C4-2B (cell line): ENCODE data around the gene YPEL4.

Experiments
- CTCF ChIP-seq: fragments of 450-650 bp; conservative IDR thresholded peaks from 2 replicates; pipeline ENCODE4 v1.5.1; 2017; ENCODE audit warnings: mild to moderate bottlenecking
- ZFX ChIP-seq: fragments of 450-650 bp; IDR thresholded peaks from 2 replicates; pipeline ENCODE4 v1.6.1; 2017

- TF ChIP-seq CTCF (no peak), ZFX (no peak)
Observed at GRCh38 chr11:57632116-57632515, 17.6 kb downstream of the YPEL4 start.
